Stimulated activated CD8-positive, alpha-beta memory T cell treated with anti-CD3 and anti-CD28 coated beads, Interleukin-15, amount 100 ng/mL, for 24 hours (primary cell): Measurements from ENCODE around the gene PRUNE2.

Experiments used
- DNase-seq: peaks from one replicate; pipeline ENCODE4 v3.0.0-alpha.2; 2020; ENCODE audit warnings: low read depth

Gene PRUNE2

DNA sequence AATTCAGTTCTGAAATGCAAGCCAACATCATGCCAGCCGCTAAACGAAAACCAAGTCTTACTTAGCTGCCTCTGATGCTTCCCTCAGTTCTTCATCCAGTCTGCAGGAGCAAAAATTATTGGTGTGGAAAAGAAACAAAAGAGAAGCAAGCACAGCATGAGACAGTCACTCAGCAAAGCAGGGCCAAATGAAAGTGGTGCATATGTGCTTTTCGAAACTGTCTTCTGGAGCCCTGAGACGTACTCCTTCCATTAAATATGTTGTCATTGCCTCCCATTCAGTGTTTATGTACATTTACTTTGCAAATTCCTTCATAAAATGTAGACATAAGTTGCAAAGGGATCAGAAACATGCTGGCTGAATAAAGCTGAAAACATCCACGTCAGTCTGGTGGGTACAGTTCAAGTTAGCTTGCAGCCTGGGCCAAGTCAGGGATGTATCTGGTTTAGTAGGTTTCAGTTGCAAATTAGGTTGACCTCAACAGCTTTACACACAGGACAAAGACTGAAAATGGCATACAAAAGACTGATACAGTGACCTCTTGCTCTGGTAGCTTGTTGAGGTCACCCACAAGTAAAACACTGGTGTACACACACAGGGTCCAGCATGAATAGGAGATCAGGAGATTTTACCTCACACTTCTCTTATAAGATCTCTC is 281.4 kb downstream of the PRUNE2 start:
- no peak for DNase-seq

- DNase-seq, result no peak
Observed at GRCh38 chr9:76620996-76621395, 284.9 kb downstream of the PRUNE2 start.

- DNase-seq, result no peak
Observed at GRCh38 chr9:76620581-76620980, 285.3 kb downstream of the PRUNE2 start.

- no peak for DNase-seq
Observed at GRCh38 chr9:76619640-76620039, 286.3 kb downstream of the PRUNE2 start.

- no peak for DNase-seq
Observed at GRCh38 chr9:76619197-76619596, 286.7 kb downstream of the PRUNE2 start.

- DNase-seq, result no peak
Observed at GRCh38 chr9:76618762-76619161, 287.2 kb downstream of the PRUNE2 start.

DNA sequence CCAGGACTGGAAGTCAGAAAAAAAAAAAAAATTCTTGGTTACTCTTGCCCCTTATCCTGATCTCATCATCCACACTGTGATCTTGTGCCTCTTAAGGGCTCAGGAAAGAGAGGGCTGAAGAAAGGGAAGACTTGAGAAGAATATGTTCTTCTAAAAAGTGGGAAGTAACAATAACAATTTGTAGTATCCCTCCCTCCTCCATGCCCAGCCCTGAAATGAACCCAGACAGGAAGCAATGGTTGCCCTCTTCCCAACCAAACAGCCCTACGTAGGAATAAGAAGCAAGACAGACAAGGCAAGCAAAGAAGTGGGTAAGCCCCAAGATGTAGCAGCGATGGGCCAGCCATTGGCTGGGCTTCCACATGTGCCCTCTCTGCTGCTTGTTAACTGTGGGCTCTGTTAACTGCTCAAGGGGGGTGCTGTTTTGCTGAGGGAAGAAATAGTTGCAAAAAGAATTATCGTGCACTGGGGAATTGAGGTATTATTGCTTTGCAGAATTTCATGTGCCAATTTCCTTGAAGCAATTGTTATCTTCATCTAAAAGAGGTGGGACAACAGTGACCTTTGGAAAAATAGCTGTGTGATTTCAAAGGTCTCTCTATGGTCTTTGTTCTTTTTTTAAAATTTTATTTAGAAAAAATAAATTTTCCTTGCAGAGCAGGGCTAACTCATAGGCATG is 288.3 kb downstream of the PRUNE2 start:
- DNase-seq, result no peak

- no peak for DNase-seq
Observed at GRCh38 chr9:76616780-76617179, 289.1 kb downstream of the PRUNE2 start.

- no peak for DNase-seq
Observed at GRCh38 chr9:76615177-76615603, 290.7 kb downstream of the PRUNE2 start.

GRCh38 chr9:76613974-76614373 is 291.9 kb downstream of the PRUNE2 start:
- no peak for DNase-seq

DNA sequence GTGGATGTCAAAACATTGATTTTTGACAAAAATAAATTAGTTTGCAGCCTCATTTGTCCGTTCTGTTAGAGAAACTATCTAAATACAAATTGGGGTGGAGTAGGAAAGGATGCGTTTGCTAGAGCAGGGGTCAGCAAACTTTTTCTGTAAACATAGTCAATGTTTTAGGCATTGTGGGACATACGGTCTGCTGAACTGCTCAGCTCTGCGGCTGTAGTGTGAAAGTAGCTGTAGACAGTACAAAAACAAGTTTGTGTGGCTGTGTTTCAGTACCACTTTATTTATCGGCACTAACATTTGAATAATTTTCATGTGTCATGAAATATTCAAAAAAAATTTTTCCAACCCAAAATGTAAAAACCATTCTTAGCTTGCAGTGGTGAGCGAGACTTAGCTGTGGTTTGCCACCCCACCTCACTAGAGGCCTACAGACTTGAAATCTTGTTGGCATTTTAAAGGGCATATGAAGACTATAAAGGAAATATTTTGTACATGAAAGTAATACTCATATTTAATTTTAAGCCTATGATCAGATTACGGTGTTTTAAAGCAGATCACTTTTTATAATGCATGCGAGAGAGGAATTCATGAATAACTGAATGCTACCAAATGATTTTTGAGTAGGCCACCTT is 292.6 kb downstream of the PRUNE2 start:
- no peak for DNase-seq

- no peak for DNase-seq
Observed at GRCh38 chr9:76610011-76610352, 295.9 kb downstream of the PRUNE2 start.

DNA sequence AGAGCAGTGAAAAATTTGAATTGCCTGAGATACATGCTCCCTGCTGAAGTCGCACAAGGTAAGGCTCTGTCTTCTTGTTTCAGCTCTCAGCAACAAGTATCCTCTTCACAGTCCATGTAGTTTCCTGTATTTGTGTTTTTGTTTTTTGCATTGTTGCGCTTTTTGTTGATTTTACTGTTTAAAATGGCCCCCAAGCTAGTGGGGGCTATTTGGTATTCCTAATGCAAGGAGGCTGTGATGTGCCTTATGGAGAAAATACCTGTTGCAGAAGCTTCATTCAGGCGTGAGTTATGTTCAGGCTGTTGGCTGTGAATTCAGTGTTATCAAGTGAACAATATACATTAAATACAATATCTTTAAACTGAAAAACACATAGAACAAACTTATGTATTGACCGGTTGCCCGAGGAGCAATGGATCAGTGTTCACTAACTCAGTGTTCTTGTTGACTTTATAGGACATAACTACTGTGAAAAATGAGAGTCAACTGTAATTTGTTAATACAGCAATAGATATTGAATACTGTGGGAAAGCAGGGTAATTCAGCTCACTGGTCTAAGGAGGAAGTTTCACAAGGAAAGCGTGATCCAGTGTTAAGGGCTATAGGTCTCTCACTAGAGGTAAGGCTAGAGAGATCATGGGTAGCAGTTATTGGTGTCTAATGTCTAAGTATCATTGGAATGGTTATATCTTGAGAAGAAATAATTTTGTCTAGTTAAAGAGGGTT is 296.5 kb downstream of the PRUNE2 start:
- no peak for DNase-seq

DNA sequence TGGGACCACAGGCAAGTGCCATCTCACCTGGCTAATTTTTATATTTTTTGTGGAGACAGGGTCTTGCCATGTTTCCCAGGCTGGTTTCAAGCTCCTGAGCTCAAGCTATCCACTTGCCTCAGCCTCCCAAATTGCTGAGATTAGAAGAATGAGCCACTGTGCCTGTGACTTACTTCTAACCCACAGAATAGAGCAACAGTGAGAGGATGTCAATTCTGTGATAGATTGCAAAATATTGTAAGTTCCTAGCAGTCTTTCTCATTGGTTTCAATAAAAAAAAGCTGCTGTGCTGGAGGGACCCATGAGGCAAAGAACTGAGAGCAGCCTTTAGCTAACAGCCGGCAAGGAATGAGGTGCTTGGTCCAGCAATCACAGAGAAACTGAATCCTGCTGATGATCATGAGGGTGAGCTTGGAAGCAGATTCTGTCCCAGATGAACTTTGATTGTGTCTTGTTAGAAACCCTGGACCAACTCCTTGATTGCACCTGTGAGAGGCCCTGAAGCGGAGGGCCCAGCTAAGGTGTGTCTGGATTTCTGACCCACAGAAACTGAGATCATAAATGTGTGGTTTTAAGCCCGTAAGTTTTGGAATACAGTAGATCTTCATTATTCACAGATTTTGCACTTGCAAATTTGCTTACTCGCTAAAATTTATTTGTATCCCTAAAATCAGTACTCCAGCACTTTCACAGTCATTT is 297.2 kb downstream of the PRUNE2 start:
- no peak for DNase-seq

DNA sequence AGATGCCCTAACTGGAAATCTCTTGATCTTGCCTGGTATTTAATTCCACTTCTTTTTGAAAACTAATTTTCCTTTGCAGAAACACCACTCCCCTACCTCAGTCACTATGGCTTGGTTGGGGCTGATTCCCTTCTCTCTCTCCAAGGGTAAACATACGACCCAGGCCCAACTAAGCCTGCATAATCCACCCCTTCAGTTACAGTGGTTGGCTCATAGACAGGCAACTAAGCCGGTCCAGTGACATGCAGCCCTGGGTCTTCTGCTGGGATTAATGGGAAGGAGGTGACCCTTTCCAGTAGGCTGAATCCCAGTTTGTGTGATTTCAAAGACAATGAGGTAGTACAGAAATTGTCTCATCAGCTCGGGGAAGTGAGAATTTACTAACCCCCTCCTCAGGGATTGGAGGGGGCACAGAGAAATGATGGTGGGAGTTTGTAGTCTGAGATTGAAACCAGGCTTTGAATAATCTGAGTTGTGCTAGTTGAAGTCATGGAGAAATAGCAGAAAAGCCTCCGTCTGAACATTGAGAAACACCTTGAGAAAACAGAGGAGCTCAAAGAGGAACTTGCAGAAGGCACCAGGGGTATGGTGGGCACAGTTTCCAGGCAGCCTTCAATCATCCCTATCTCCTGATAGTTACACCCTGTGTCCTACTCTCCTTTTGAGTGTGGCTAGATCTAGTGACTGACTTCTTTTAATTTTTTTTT is 298.0 kb downstream of the PRUNE2 start:
- DNase-seq, result no peak

- no peak for DNase-seq
Observed at GRCh38 chr9:76605321-76605900, 300.5 kb downstream of the PRUNE2 start.

GRCh38 chr9:76603931-76604570 is 301.9 kb downstream of the PRUNE2 start:
- no peak for DNase-seq

GRCh38 chr9:76603448-76603895 is 302.4 kb downstream of the PRUNE2 start:
- no peak for DNase-seq

- DNase-seq, result no peak
Observed at GRCh38 chr9:76602199-76602598, 303.7 kb downstream of the PRUNE2 start.

DNA sequence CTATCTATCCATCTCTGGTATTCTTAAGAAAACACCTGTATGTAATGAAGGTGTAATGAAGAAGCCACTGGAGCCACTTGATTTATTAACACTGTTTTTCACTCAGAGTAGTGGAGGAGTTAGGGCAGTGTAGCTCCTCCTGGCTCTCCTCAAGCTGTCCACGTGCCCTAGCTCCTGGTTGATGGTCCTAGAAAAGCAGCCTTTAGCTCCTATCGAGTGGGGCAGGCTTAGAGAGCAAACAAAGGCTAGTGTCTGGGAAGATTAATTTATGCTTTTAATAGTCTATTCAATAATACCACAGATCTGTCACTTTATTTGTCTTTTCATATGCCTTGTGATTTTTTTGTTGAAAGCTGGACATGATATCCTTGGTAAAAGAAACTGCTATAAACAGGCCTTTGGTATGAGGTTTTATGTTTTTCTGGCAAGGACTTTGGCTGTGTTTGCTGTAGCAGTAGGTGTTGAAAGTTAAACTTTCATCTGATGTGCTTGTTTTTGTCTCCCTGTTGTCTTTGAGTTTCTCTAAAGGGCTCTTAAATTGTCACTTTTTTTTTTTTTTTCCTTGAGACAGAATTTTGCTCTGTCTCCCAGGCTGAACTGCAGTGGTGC is 305.8 kb downstream of the PRUNE2 start:
- DNase-seq, result no peak
